Activated CD8-positive, alpha-beta memory T cell treated with anti-CD3 and anti-CD28 coated beads, Interleukin-2, amount 10 ng/mL, durations not matched to agents 7 days and 5 days (primary cell): ENCODE measurements around the gene CLHC1. TPM values are rescaled to one million over a fixed set of nuclear protein-coding genes. Genes with fewer than 3 reads are reported as not detected.
"Not testable (repeated sequence)": the region's sequence is repeated elsewhere in the genome, so short reads cannot be mapped to it uniquely, and the experiment has no call there.

Experiments used
- ATAC-seq: fragments of 150-1000 bp; cut with Tn5 transposase; one replicate; pipeline ENCODE4 v1.10.0; 2021; ENCODE audit warnings: moderate library complexity
- CTCF ChIA-PET: fragments of 350-600 bp; sonication (Branson Sonifier 250); formaldehyde crosslinking; loops from one replicate; lab custom pipeline; 2021; ENCODE audit warnings: antibody characterized with exemption; lab: Charles Lee
- DNase-seq: peaks from one replicate; pipeline ENCODE4 v3.0.0-alpha.2; 2020
- H3K27ac Mint-ChIP-seq: one replicate; pipeline ENCODE4 v1.8.0; 2021; ENCODE audit warnings: mild to moderate bottlenecking, mixed read lengths
- H3K27me3 Mint-ChIP-seq: one replicate; pipeline ENCODE4 v1.8.0; 2021; ENCODE audit warnings: mixed read lengths
- H3K36me3 Mint-ChIP-seq: one replicate; pipeline ENCODE4 v1.8.0; 2021; ENCODE audit warnings: mild to moderate bottlenecking, mixed read lengths
- H3K4me1 Mint-ChIP-seq: one replicate; pipeline ENCODE4 v1.8.0; 2021; ENCODE audit warnings: mixed read lengths
- H3K4me3 Mint-ChIP-seq: one replicate; pipeline ENCODE4 v1.8.0; 2021; ENCODE audit warnings: mild to moderate bottlenecking, moderate library complexity, mixed read lengths
- H3K9me3 Mint-ChIP-seq: one replicate; pipeline ENCODE4 v1.8.0; 2022; ENCODE audit warnings: low read depth, mixed read lengths
- total RNA-seq, 2 experiments: library from RNA; stranded (reverse); gene quantifications; one replicate each; pipeline ENCODE4 v1.2.3, GENCODE V29; 2021

Gene CLHC1
- total RNA-seq, 2 experiments from 2014 or later: 11.5 to 15.1 TPM

- CTCF ChIA-PET: no interaction called here
- DNase-seq: no peak
- H3K4me1 Mint-ChIP-seq: no peaks in the 10 kb centered on the region
- no peak for ATAC-seq
- H3K36me3 Mint-ChIP-seq: peaks cover 2% of the 10 kb centered on the region
- H3K9me3 Mint-ChIP-seq: no peaks in the 10 kb centered on the region
- no peak overlapping the region for H3K4me3 Mint-ChIP-seq
- no peak overlapping the region for H3K27ac Mint-ChIP-seq
- no peaks in the 10 kb centered on the region for H3K27me3 Mint-ChIP-seq
These were observed 80.2 kb downstream of the CLHC1 start for GRCh38 chr2:55151733-55152433.

GRCh38 chr2:55150834-55151233 lies 81.3 kb downstream of the CLHC1 start:
- Mint-ChIP-seq H3K4me1 (no peaks in the 10 kb centered on the region), H3K27ac (no peak overlapping the region), H3K36me3 (peaks cover 2% of the 10 kb centered on the region), H3K27me3 (no peaks in the 10 kb centered on the region), H3K4me3 (no peak overlapping the region), H3K9me3 (no peaks in the 10 kb centered on the region)
- no peak for DNase-seq
- no peak for ATAC-seq
- CTCF ChIA-PET: no interaction called here

- Mint-ChIP-seq H3K4me3 (no peak overlapping the region), H3K36me3 (peaks cover 5% of the 10 kb centered on the region), H3K4me1 (no peaks in the 10 kb centered on the region), H3K27ac (no peak overlapping the region), H3K27me3 (no peaks in the 10 kb centered on the region), H3K9me3 (no peaks in the 10 kb centered on the region)
- ATAC-seq (no peak), DNase-seq (no peak)
- CTCF ChIA-PET: interaction anchor here (1.8 kb wide), 1 partner anchor 20 kb away, joined by 6 read pairs; no protein-coding TSS in a partner anchor
These were observed 83.8 kb downstream of the CLHC1 start for GRCh38 chr2:55148269-55148668.

DNA sequence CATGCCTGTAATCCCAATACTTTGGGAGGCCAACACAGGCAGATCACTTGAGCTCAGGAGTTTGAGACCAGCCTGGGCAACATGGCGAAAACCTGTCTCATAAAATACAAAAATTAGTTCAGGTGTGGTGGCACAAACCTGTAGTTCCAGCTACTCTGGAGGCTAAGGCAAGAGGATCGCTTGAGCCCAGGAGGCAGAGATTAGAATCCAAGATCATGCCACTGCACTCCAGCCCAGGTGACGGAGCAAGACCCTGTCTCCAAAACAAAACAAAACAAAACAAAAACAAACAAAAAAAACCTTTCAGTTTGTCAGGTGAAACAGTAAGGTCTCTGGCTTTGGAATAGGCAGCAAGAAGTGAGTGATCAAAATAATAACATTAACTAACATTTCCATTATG lies 84.6 kb downstream of the CLHC1 start:
- H3K27ac Mint-ChIP-seq: no peak overlapping the region
- CTCF ChIA-PET: no interaction called here
- H3K4me3 Mint-ChIP-seq: no peak overlapping the region
- H3K9me3 Mint-ChIP-seq: no peaks in the 10 kb centered on the region
- peaks cover 5% of the 10 kb centered on the region for H3K36me3 Mint-ChIP-seq
- ATAC-seq (no peak), DNase-seq (no peak)
- no peaks in the 10 kb centered on the region for H3K4me1 Mint-ChIP-seq
- H3K27me3 Mint-ChIP-seq: no peaks in the 10 kb centered on the region

GRCh38 chr2:55147041-55147440 lies 85.1 kb downstream of the CLHC1 start:
- CTCF ChIA-PET: no interaction called here
- Mint-ChIP-seq H3K27me3 (no peaks in the 10 kb centered on the region), H3K4me3 (no peak overlapping the region), H3K27ac (no peak overlapping the region), H3K9me3 (no peaks in the 10 kb centered on the region), H3K4me1 (peaks cover 4% of the 10 kb centered on the region), H3K36me3 (peaks cover 5% of the 10 kb centered on the region)
- DNase-seq: no peak
- ATAC-seq: no peak

GRCh38 chr2:55146263-55146662 lies 85.8 kb downstream of the CLHC1 start:
- H3K9me3 Mint-ChIP-seq: no peaks in the 10 kb centered on the region
- H3K4me3 Mint-ChIP-seq: no peak overlapping the region
- no peak for DNase-seq
- H3K4me1 Mint-ChIP-seq: peaks cover 7% of the 10 kb centered on the region
- ATAC-seq: no peak
- no peaks in the 10 kb centered on the region for H3K27me3 Mint-ChIP-seq
- no peak overlapping the region for H3K27ac Mint-ChIP-seq
- CTCF ChIA-PET: no interaction called here
- H3K36me3 Mint-ChIP-seq: peaks cover 5% of the 10 kb centered on the region

GRCh38 chr2:55144922-55145820 lies 86.9 kb downstream of the CLHC1 start:
- H3K36me3 Mint-ChIP-seq: peaks cover 5% of the 10 kb centered on the region
- no peaks in the 10 kb centered on the region for H3K9me3 Mint-ChIP-seq
- no peak for ATAC-seq
- no peak overlapping the region for H3K4me3 Mint-ChIP-seq
- DNase-seq: no peak
- CTCF ChIA-PET: no interaction called here
- no peak overlapping the region for H3K27ac Mint-ChIP-seq
- H3K4me1 Mint-ChIP-seq: peaks cover 7% of the 10 kb centered on the region
- H3K27me3 Mint-ChIP-seq: no peaks in the 10 kb centered on the region

GRCh38 chr2:55143706-55144105 lies 88.4 kb downstream of the CLHC1 start:
- H3K9me3 Mint-ChIP-seq, H3K4me1 Mint-ChIP-seq, H3K4me3 Mint-ChIP-seq, H3K27me3 Mint-ChIP-seq, H3K36me3 Mint-ChIP-seq, DNase-seq, H3K27ac Mint-ChIP-seq, CTCF ChIA-PET, ATAC-seq: not testable (repeated sequence)

GRCh38 chr2:55142518-55142917 lies 89.6 kb downstream of the CLHC1 start:
- Mint-ChIP-seq H3K27me3 (no peaks in the 10 kb centered on the region), H3K4me1 (peaks cover 7% of the 10 kb centered on the region), H3K4me3 (no peak overlapping the region), H3K27ac (no peak overlapping the region), H3K36me3 (peaks cover 3% of the 10 kb centered on the region), H3K9me3 (no peaks in the 10 kb centered on the region)
- no peak for DNase-seq
- CTCF ChIA-PET: no interaction called here
- no peak for ATAC-seq

GRCh38 chr2:55141572-55142413 lies 90.3 kb downstream of the CLHC1 start:
- DNase-seq: no peak
- H3K27ac Mint-ChIP-seq: no peak overlapping the region
- CTCF ChIA-PET: no interaction called here

GRCh38 chr2:55140316-55141219 lies 91.5 kb downstream of the CLHC1 start:
- no peaks in the 10 kb centered on the region for H3K9me3 Mint-ChIP-seq
- ATAC-seq: no peak
- CTCF ChIA-PET: no interaction called here

More at GRCh38 chr2:55141572-55142413, 90.3 kb downstream of the CLHC1 start:
- Mint-ChIP-seq H3K4me1 (peaks cover 7% of the 10 kb centered on the region), H3K9me3 (no peaks in the 10 kb centered on the region), H3K36me3 (peaks cover 3% of the 10 kb centered on the region), H3K27me3 (no peaks in the 10 kb centered on the region), H3K4me3 (no peak overlapping the region)
- no peak for ATAC-seq

GRCh38 chr2:55139305-55139704 lies 92.8 kb downstream of the CLHC1 start:
- peaks cover 3% of the 10 kb centered on the region for H3K36me3 Mint-ChIP-seq
- H3K4me1 Mint-ChIP-seq: peaks cover 13% of the 10 kb centered on the region
- no peak for ATAC-seq
- no peak overlapping the region for H3K27ac Mint-ChIP-seq
- no peak for DNase-seq
- CTCF ChIA-PET: no interaction called here
- no peaks in the 10 kb centered on the region for H3K27me3 Mint-ChIP-seq
- no peak overlapping the region for H3K4me3 Mint-ChIP-seq
- no peaks in the 10 kb centered on the region for H3K9me3 Mint-ChIP-seq

More at GRCh38 chr2:55140316-55141219, 91.5 kb downstream of the CLHC1 start:
- Mint-ChIP-seq H3K27ac (no peak overlapping the region), H3K27me3 (no peaks in the 10 kb centered on the region), H3K4me1 (peaks cover 7% of the 10 kb centered on the region), H3K4me3 (no peak overlapping the region), H3K36me3 (peaks cover 3% of the 10 kb centered on the region)
- no peak for DNase-seq
